Measurements from ENCODE around the gene PLRG1.

The PLRG1 gene

GRCh38 chr4:154569584-154569983, 19.4 kb upstream of the PLRG1 start:
- Histone ChIP-seq H3K9me3 (ENCODE audit: control insufficient read depth, low read depth, low read length) (no peaks in the 10 kb centered on the region), H3K27ac (ENCODE audit: low read length) (no peak overlapping the region), H3K4me3 (ENCODE audit: low read length) (no peak overlapping the region), H3K36me3 (ENCODE audit: control insufficient read depth, low read depth, low read length) (no peaks in the 10 kb centered on the region), H3K9ac (ENCODE audit: low read length) (no peak overlapping the region), H3K27me3 (ENCODE audit: control insufficient read depth, insufficient read depth, low read length) (no peaks in the 10 kb centered on the region), H3K4me1 (ENCODE audit: control insufficient read depth, low read depth, low read length) (no peaks in the 10 kb centered on the region)

- Histone ChIP-seq H3K4me3 (ENCODE audit: low read length) (no peak overlapping the region), H3K27me3 (ENCODE audit: control insufficient read depth, insufficient read depth, low read length) (no peaks in the 10 kb centered on the region), H3K9ac (ENCODE audit: low read length) (no peak overlapping the region), H3K36me3 (ENCODE audit: control insufficient read depth, low read depth, low read length) (no peaks in the 10 kb centered on the region), H3K9me3 (ENCODE audit: control insufficient read depth, low read depth, low read length) (no peaks in the 10 kb centered on the region), H3K4me1 (ENCODE audit: control insufficient read depth, low read depth, low read length) (no peaks in the 10 kb centered on the region), H3K27ac (ENCODE audit: low read length) (no peak overlapping the region)
Measured at GRCh38 chr4:154569028-154569427, 18.8 kb upstream of the PLRG1 start.

- H3K4me3 ChIP-seq (ENCODE audit: low read length): no peak overlapping the region
- no peaks in the 10 kb centered on the region for H3K36me3 ChIP-seq (ENCODE audit: control insufficient read depth, low read depth, low read length)
- no peaks in the 10 kb centered on the region for H3K4me1 ChIP-seq (ENCODE audit: control insufficient read depth, low read depth, low read length)
- H3K27ac ChIP-seq (ENCODE audit: low read length): no peak overlapping the region
- no peaks in the 10 kb centered on the region for H3K9me3 ChIP-seq (ENCODE audit: control insufficient read depth, low read depth, low read length)
- no peak overlapping the region for H3K9ac ChIP-seq (ENCODE audit: low read length)
- H3K27me3 ChIP-seq (ENCODE audit: control insufficient read depth, insufficient read depth, low read length): no peaks in the 10 kb centered on the region
Measured at GRCh38 chr4:154566639-154567204, 16.5 kb upstream of the PLRG1 start.

- Histone ChIP-seq H3K36me3 (ENCODE audit: control insufficient read depth, low read depth, low read length) (no peaks in the 10 kb centered on the region), H3K9me3 (ENCODE audit: control insufficient read depth, low read depth, low read length) (no peaks in the 10 kb centered on the region), H3K4me1 (ENCODE audit: control insufficient read depth, low read depth, low read length) (no peaks in the 10 kb centered on the region), H3K27ac (ENCODE audit: low read length) (no peak overlapping the region), H3K4me3 (ENCODE audit: low read length) (no peak overlapping the region), H3K27me3 (ENCODE audit: control insufficient read depth, insufficient read depth, low read length) (no peaks in the 10 kb centered on the region), H3K9ac (ENCODE audit: low read length) (no peak overlapping the region)
Measured at GRCh38 chr4:154565704-154566103, 15.5 kb upstream of the PLRG1 start.

GRCh38 chr4:154564311-154564710, 14.1 kb upstream of the PLRG1 start:
- no peak overlapping the region for H3K9ac ChIP-seq (ENCODE audit: low read length)
- no peak overlapping the region for H3K27ac ChIP-seq (ENCODE audit: low read length)
- H3K36me3 ChIP-seq (ENCODE audit: control insufficient read depth, low read depth, low read length): no peaks in the 10 kb centered on the region
- no peaks in the 10 kb centered on the region for H3K27me3 ChIP-seq (ENCODE audit: control insufficient read depth, insufficient read depth, low read length)
- H3K9me3 ChIP-seq (ENCODE audit: control insufficient read depth, low read depth, low read length): no peaks in the 10 kb centered on the region
- H3K4me1 ChIP-seq (ENCODE audit: control insufficient read depth, low read depth, low read length): no peaks in the 10 kb centered on the region
- H3K4me3 ChIP-seq (ENCODE audit: low read length): no peak overlapping the region

- Histone ChIP-seq H3K9ac (ENCODE audit: low read length) (no peak within 1 kb of the TSS), H3K4me1 (ENCODE audit: control insufficient read depth, low read depth, low read length) (no peaks in the 10 kb centered on the region), H3K36me3 (ENCODE audit: control insufficient read depth, low read depth, low read length) (no peaks in the 10 kb centered on the region), H3K9me3 (ENCODE audit: control insufficient read depth, low read depth, low read length) (no peaks in the 10 kb centered on the region), H3K27me3 (ENCODE audit: control insufficient read depth, insufficient read depth, low read length) (no peaks in the 10 kb centered on the region), H3K27ac (ENCODE audit: low read length) (no peak within 1 kb of the TSS), H3K4me3 (ENCODE audit: low read length) (no peak within 1 kb of the TSS)
Measured at GRCh38 chr4:154562697-154563254, 12.6 kb upstream of the PLRG1 start, which contains the start of gene FGB. Gene FGB (plus strand): TSS chr4:154563011. CDS start chr4:154563019, 8 bp downstream.

GRCh38 chr4:154560824-154561231, 10.6 kb upstream of the PLRG1 start:
- no peaks in the 10 kb centered on the region for H3K36me3 ChIP-seq (ENCODE audit: control insufficient read depth, low read depth, low read length)
- no peaks in the 10 kb centered on the region for H3K9me3 ChIP-seq (ENCODE audit: control insufficient read depth, low read depth, low read length)
- H3K27me3 ChIP-seq (ENCODE audit: control insufficient read depth, insufficient read depth, low read length): no peaks in the 10 kb centered on the region
- no peak overlapping the region for H3K9ac ChIP-seq (ENCODE audit: low read length)
- H3K27ac ChIP-seq (ENCODE audit: low read length): no peak overlapping the region
- H3K4me1 ChIP-seq (ENCODE audit: control insufficient read depth, low read depth, low read length): no peaks in the 10 kb centered on the region
- no peak overlapping the region for H3K4me3 ChIP-seq (ENCODE audit: low read length)

GRCh38 chr4:154560419-154560801, 10.2 kb upstream of the PLRG1 start:
- Histone ChIP-seq H3K27ac (ENCODE audit: low read length) (no peak overlapping the region), H3K9ac (ENCODE audit: low read length) (no peak overlapping the region), H3K4me3 (ENCODE audit: low read length) (no peak overlapping the region), H3K4me1 (ENCODE audit: control insufficient read depth, low read depth, low read length) (no peaks in the 10 kb centered on the region), H3K9me3 (ENCODE audit: control insufficient read depth, low read depth, low read length) (no peaks in the 10 kb centered on the region), H3K27me3 (ENCODE audit: control insufficient read depth, insufficient read depth, low read length) (no peaks in the 10 kb centered on the region), H3K36me3 (ENCODE audit: control insufficient read depth, low read depth, low read length) (no peaks in the 10 kb centered on the region)

- Histone ChIP-seq H3K4me1 (ENCODE audit: control insufficient read depth, low read depth, low read length) (no peaks in the 10 kb centered on the region), H3K9me3 (ENCODE audit: control insufficient read depth, low read depth, low read length) (no peaks in the 10 kb centered on the region), H3K36me3 (ENCODE audit: control insufficient read depth, low read depth, low read length) (no peaks in the 10 kb centered on the region), H3K4me3 (ENCODE audit: low read length) (no peak overlapping the region), H3K27ac (ENCODE audit: low read length) (no peak overlapping the region), H3K9ac (ENCODE audit: low read length) (no peak overlapping the region), H3K27me3 (ENCODE audit: control insufficient read depth, insufficient read depth, low read length) (no peaks in the 10 kb centered on the region)
Measured at GRCh38 chr4:154559494-154560418, 9.6 kb upstream of the PLRG1 start.

- Histone ChIP-seq H3K36me3 (ENCODE audit: control insufficient read depth, low read depth, low read length) (no peaks in the 10 kb centered on the region), H3K9ac (ENCODE audit: low read length) (no peak overlapping the region), H3K27ac (ENCODE audit: low read length) (no peak overlapping the region), H3K9me3 (ENCODE audit: control insufficient read depth, low read depth, low read length) (no peaks in the 10 kb centered on the region), H3K27me3 (ENCODE audit: control insufficient read depth, insufficient read depth, low read length) (no peaks in the 10 kb centered on the region), H3K4me3 (ENCODE audit: low read length) (no peak overlapping the region), H3K4me1 (ENCODE audit: control insufficient read depth, low read depth, low read length) (no peaks in the 10 kb centered on the region)
Measured at GRCh38 chr4:154559141-154559493, 8.9 kb upstream of the PLRG1 start.

GRCh38 chr4:154551872-154552686, 1.9 kb upstream of the PLRG1 start:
- no peak overlapping the region for H3K9ac ChIP-seq (ENCODE audit: low read length)
- H3K9me3 ChIP-seq (ENCODE audit: control insufficient read depth, low read depth, low read length): no peaks in the 10 kb centered on the region
- no peaks in the 10 kb centered on the region for H3K27me3 ChIP-seq (ENCODE audit: control insufficient read depth, insufficient read depth, low read length)
- H3K4me3 ChIP-seq (ENCODE audit: low read length): no peak overlapping the region
- no peak overlapping the region for H3K27ac ChIP-seq (ENCODE audit: low read length)
- peaks cover 9% of the 10 kb centered on the region for H3K36me3 ChIP-seq (ENCODE audit: control insufficient read depth, low read depth, low read length)
- H3K4me1 ChIP-seq (ENCODE audit: control insufficient read depth, low read depth, low read length): peaks cover 9% of the 10 kb centered on the region

Measured in iPS-18a (cell line).